HepG2 (cell line): Measurements from ENCODE around the gene UGT1A4. TPM values are rescaled to one million over a fixed set of nuclear protein-coding genes. Genes with fewer than 3 reads are reported as not detected.
A peak's percentile ranks its signal among the peaks of the same experiment; 100 is the strongest.

Experiments
- EHMT2 ChIP-seq: fragments of 200-600 bp; sonication (generic); IDR thresholded peaks from 2 replicates; pipeline ENCODE4 v1.7.0; 2017; ENCODE audit warnings: antibody characterized with exemption, low read depth, low read length, borderline replicate concordance
- FOSL2 ChIP-seq: sonication (generic); formaldehyde crosslinking; IDR thresholded peaks from 2 replicates; pipeline ENCODE4 v1.4.0; 2020; ENCODE audit warnings: missing genetic modification reagents
- HMG20A ChIP-seq: IDR thresholded peaks from 2 replicates; pipeline ENCODE4 v1.6.1; 2016; ENCODE audit warnings: borderline replicate concordance
- IRX3 ChIP-seq: sonication (generic); formaldehyde crosslinking; IDR thresholded peaks from 2 replicates; pipeline ENCODE4 v1.8.1; 2023; ENCODE audit warnings: mild to moderate bottlenecking, low read depth, missing genetic modification reagents, borderline replicate concordance
- JUNB ChIP-seq: sonication (generic); formaldehyde crosslinking; IDR thresholded peaks from 2 replicates; pipeline ENCODE4 v1.8.0; 2022; ENCODE audit warnings: missing genetic modification reagents, mild to moderate bottlenecking, borderline replicate concordance
- MYC ChIP-seq: sonication (generic); formaldehyde crosslinking; IDR thresholded peaks from 2 replicates; pipeline ENCODE4 v1.9.0; 2021; ENCODE audit warnings: missing genetic modification reagents, borderline replicate concordance
- NONO ChIP-seq, 2 experiments: fragments of 450-650 bp in 1 of 2; sonication (generic) in 1 of 2; formaldehyde crosslinking in 1 of 2; IDR thresholded peaks in 1 of 2; conservative IDR thresholded peaks in 1 of 2; 2 replicates each; pipeline versions ENCODE4 v1.6.1 to v1.8.0; 2017 to 2022; ENCODE audit warnings: mild to moderate bottlenecking in 1 of 2, missing genetic modification reagents in 1 of 2, moderate library complexity in 1 of 2
- PHF21A ChIP-seq: sonication (generic); formaldehyde crosslinking; IDR thresholded peaks from 2 replicates; pipeline ENCODE4 v1.5.0; 2020; ENCODE audit warnings: mild to moderate bottlenecking, missing genetic modification reagents
- PHF5A ChIP-seq: IDR thresholded peaks from one replicate; pipeline ENCODE4 v1.6.1; 2018; ENCODE audit warnings: low read depth, missing genetic modification reagents; ENCODE audit not compliant: unreplicated experiment
- PITX1 ChIP-seq: sonication (generic); formaldehyde crosslinking; IDR thresholded peaks from 2 replicates; pipeline ENCODE4 v1.5.1; 2020; ENCODE audit warnings: mild to moderate bottlenecking, missing genetic modification reagents
- SMAD1 ChIP-seq: sonication (generic); formaldehyde crosslinking; IDR thresholded peaks from 2 replicates; pipeline ENCODE4 v1.4.0; 2020; ENCODE audit warnings: missing genetic modification reagents, low read depth, mild to moderate bottlenecking, borderline replicate concordance
- ZBTB42 ChIP-seq: sonication (generic); formaldehyde crosslinking; IDR thresholded peaks from 2 replicates; pipeline ENCODE4 v1.5.0; 2020; ENCODE audit warnings: mild to moderate bottlenecking, missing genetic modification reagents
- ZNF547 ChIP-seq: sonication (generic); formaldehyde crosslinking; IDR thresholded peaks from 2 replicates; pipeline ENCODE4 v1.5.1; 2020; ENCODE audit warnings: mild to moderate bottlenecking, missing genetic modification reagents
- ZNF724P ChIP-seq: sonication (generic); formaldehyde crosslinking; IDR thresholded peaks from 2 replicates; pipeline ENCODE4 v1.8.0; 2022; ENCODE audit warnings: missing genetic modification reagents, borderline replicate concordance
- polyA plus RNA-seq, 8 experiments: library from polyadenylated mRNA; depleted of rRNA in 3 of 8; stranded (reverse) in 7 of 8; unstranded in 1 of 8; fragments of >200 nt; fragmentation: Illumina TruSeq in 4 of 8; extraction: Trizol in 4 of 8; gene quantifications; 2 replicates each; pipeline versions ENCODE4 v1.2.1 to v1.2.3, GENCODE V29; 2011 to 2016; ENCODE audit warnings: low read depth in 4 of 8, missing spikeins in 1 of 8, mixed read lengths in 1 of 8; ENCODE audit not compliant: insufficient read depth in 1 of 8
- total RNA-seq, 5 experiments: library from RNA; depleted of rRNA; stranded (reverse); fragments of >200 nt; fragmentation: Illumina TruSeq; extraction: Trizol; gene quantifications; 2 replicates each; pipeline ENCODE4 v1.2.3, GENCODE V29; 2016; ENCODE audit warnings: low read depth in 1 of 5
- TF ChIP-seq, protein P1 (sequence below): IDR thresholded peaks from 2 replicates; pipeline ENCODE4 v1.6.1; 2016; ENCODE audit warnings: missing genetic modification reagents, missing compliant biosample characterization
- TF ChIP-seq, protein P2 (sequence below): sonication (generic); formaldehyde crosslinking; IDR thresholded peaks from 2 replicates; pipeline ENCODE4 v1.5.0; 2020; ENCODE audit warnings: mild to moderate bottlenecking, missing genetic modification reagents, borderline replicate concordance
- TF ChIP-seq, protein P3 (sequence below): sonication (generic); formaldehyde crosslinking; IDR thresholded peaks from 2 replicates; pipeline ENCODE4 v1.5.0; 2020; ENCODE audit warnings: missing genetic modification reagents
- TF ChIP-seq, protein P4 (sequence below): IDR thresholded peaks from 2 replicates; pipeline ENCODE4 v1.6.1; 2012; ENCODE audit warnings: low read depth, low read length, improper control_type of control experiment
- TF ChIP-seq, protein P5 (sequence below): IDR thresholded peaks from 2 replicates; pipeline ENCODE4 v1.6.1; 2016; ENCODE audit warnings: mild to moderate bottlenecking

The UGT1A4 gene
- total and polyA plus RNA-seq, 2 of the 13 experiments (the other 11 are each of a cell fraction or from before 2014, with no cell fraction given): not detected

DNA sequence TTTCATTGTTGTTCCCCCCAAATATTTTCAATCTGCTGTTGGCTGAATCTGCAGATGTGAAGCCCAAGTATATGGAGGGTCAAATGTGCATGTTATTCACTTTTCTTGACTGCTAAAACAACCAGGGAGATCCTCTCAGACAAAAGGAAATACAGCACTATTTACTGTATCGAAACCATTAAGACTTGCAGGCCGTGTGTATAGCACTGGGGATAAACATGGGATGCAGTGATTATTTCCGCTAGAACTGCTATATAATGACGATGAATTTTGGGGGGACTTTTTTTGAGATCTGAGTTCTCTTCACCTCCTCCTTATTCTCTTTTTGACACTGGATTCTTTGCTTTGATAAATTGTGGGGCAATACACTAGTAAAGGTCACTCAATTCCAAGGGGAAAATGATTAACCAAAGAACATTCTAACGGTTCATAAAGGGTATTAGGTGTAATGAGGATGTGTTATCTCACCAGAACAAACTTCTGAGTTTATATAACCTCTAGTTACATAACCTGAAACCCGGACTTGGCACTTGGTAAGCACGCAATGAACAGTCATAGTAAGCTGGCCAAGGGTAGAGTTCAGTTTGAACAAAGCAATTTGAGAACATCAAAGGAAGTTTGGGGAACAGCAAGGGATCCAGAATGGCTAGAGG is 38.0 kb downstream of the UGT1A4 start (continued):
- TF ChIP-seq IRX3 (CRISPR knock-in tag) (peak; percentile 81; the same call in 1 of the 2 replicates), ZNF724P (CRISPR knock-in tag) (peak; percentile 84; the same call in 1 of the 2 replicates), FOSL2 (CRISPR knock-in tag) (peak; percentile 90), HMG20A (peak; percentile 99), SMAD1 (no peak), ZBTB42 (CRISPR knock-in tag) (no peak), PITX1 (peak; percentile 99), EHMT2 (peak; percentile 70; the same call in 1 of the 2 replicates), PHF5A (peak; percentile 62), MYC (CRISPR knock-in tag) (0 out of 2 replicates have a peak, but pooled peaks have one; percentile 16), JUNB (peak; percentile 90), NONO (IDR thresholded peaks at IDR 0.05) (no peak), NONO (CRISPR knock-in tag; conservative IDR thresholded peaks at IDR 0.05) (peak; percentile 90), PHF21A (CRISPR knock-in tag) (peak; percentile 88), ZNF547 (CRISPR knock-in tag) (0 out of 2 replicates have a peak, but pooled peaks have one; percentile 23)
- TF ChIP-seq, protein P1, sequence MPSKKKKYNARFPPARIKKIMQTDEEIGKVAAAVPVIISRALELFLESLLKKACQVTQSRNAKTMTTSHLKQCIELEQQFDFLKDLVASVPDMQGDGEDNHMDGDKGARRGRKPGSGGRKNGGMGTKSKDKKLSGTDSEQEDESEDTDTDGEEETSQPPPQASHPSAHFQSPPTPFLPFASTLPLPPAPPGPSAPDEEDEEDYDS: peak; percentile 39; the same call in 1 of the 2 replicates
- TF ChIP-seq, protein P2, sequence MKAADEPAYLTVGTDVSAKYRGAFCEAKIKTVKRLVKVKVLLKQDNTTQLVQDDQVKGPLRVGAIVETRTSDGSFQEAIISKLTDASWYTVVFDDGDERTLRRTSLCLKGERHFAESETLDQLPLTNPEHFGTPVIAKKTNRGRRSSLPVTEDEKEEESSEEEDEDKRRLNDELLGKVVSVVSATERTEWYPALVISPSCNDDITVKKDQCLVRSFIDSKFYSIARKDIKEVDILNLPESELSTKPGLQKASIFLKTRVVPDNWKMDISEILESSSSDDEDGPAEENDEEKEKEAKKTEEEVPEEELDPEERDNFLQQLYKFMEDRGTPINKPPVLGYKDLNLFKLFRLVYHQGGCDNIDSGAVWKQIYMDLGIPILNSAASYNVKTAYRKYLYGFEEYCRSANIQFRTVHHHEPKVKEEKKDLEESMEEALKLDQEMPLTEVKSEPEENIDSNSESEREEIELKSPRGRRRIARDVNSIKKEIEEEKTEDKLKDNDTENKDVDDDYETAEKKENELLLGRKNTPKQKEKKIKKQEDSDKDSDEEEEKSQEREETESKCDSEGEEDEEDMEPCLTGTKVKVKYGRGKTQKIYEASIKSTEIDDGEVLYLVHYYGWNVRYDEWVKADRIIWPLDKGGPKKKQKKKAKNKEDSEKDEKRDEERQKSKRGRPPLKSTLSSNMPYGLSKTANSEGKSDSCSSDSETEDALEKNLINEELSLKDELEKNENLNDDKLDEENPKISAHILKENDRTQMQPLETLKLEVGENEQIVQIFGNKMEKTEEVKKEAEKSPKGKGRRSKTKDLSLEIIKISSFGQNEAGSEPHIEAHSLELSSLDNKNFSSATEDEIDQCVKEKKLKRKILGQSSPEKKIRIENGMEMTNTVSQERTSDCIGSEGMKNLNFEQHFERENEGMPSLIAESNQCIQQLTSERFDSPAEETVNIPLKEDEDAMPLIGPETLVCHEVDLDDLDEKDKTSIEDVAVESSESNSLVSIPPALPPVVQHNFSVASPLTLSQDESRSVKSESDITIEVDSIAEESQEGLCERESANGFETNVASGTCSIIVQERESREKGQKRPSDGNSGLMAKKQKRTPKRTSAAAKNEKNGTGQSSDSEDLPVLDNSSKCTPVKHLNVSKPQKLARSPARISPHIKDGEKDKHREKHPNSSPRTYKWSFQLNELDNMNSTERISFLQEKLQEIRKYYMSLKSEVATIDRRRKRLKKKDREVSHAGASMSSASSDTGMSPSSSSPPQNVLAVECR (CRISPR knock-in tag): peak; percentile 45; the same call in 1 of the 2 replicates
- TF ChIP-seq, protein P3, sequence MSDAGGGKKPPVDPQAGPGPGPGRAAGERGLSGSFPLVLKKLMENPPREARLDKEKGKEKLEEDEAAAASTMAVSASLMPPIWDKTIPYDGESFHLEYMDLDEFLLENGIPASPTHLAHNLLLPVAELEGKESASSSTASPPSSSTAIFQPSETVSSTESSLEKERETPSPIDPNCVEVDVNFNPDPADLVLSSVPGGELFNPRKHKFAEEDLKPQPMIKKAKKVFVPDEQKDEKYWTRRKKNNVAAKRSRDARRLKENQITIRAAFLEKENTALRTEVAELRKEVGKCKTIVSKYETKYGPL (CRISPR knock-in tag): peak; percentile 99
- TF ChIP-seq, protein P4, sequence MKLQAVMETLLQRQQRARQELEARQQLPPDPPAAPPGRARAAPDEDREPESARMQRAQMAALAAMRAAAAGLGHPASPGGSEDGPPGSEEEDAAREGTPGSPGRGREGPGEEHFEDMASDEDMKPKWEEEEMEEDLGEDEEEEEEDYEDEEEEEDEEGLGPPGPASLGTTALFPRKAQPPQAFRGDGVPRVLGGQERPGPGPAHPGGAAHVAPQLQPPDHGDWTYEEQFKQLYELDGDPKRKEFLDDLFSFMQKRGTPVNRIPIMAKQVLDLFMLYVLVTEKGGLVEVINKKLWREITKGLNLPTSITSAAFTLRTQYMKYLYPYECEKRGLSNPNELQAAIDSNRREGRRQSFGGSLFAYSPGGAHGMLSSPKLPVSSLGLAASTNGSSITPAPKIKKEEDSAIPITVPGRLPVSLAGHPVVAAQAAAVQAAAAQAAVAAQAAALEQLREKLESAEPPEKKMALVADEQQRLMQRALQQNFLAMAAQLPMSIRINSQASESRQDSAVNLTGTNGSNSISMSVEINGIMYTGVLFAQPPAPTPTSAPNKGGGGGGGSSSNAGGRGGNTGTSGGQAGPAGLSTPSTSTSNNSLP: peak; percentile 97
- TF ChIP-seq, protein P5, sequence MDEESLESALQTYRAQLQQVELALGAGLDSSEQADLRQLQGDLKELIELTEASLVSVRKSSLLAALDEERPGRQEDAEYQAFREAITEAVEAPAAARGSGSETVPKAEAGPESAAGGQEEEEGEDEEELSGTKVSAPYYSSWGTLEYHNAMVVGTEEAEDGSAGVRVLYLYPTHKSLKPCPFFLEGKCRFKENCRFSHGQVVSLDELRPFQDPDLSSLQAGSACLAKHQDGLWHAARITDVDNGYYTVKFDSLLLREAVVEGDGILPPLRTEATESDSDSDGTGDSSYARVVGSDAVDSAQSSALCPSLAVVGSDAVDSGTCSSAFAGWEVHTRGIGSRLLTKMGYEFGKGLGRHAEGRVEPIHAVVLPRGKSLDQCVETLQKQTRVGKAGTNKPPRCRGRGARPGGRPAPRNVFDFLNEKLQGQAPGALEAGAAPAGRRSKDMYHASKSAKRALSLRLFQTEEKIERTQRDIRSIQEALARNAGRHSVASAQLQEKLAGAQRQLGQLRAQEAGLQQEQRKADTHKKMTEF (CRISPR knock-in tag): peak; percentile 96
